ENCODE measurements around the gene MAP4K4.

DNA sequence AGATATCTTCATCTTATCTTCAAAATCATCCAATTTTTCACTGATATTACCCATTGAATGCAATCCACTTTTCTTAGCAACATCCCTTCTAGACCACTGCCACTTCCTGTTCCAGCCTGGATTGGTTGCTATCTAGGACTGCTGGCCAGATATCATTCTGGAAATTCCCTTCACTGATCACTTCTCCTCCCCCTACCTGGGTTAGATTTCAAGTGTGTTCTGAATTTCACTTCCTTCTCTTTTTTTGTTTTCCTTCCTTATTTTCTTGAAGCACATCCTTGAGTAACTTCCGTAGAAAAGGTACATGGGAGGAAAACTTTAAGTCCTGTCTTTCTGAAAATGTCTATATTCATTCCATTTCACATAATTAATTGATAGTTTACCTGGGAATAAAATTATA lies 212.3 kb downstream of the MAP4K4 start:
- TF ChIP-seq YY1 (IDR thresholded peaks at IDR 0.05; ENCODE audit: insufficient read depth, insufficient read length) (no peak), ZNF274 (IDR thresholded peaks at IDR 0.05; ENCODE audit: low read depth, low read length) (no peak)
